Measurements from ENCODE around the gene LKAAEAR1. TPM values are rescaled to one million over a fixed set of nuclear protein-coding genes. Genes with fewer than 3 reads are reported as not detected.

Gene LKAAEAR1
- total RNA-seq, 3 donors from 2014 or later: 0.64 TPM; not detected in 2

- no peak overlapping the region for H3K27ac ChIP-seq
- DNase-seq (ENCODE audit: low spot score in 2 of 2): no peak
- intact Hi-C loops (cut with DNase I; ENCODE audit: low total_unique reads): no loop called here
- TF ChIP-seq CTCF (IDR thresholded peaks at IDR 0.05) (no peak), POLR2AphosphoS5 (IDR thresholded peaks at IDR 0.05) (no peak), POLR2A (IDR thresholded peaks at IDR 0.05) (no peak)
- H3K27me3 ChIP-seq: no peaks in the 10 kb centered on the region
- H3K36me3 ChIP-seq: no peaks in the 10 kb centered on the region
- H3K4me1 ChIP-seq: peaks cover 0 to 11% of the 10 kb centered on the region in 2 donors
- no peak overlapping the region for H3K4me3 ChIP-seq
- no peaks in the 10 kb centered on the region for H3K9me3 ChIP-seq
Observed at GRCh38 chr20:64068386-64069208, 15.6 kb downstream of the LKAAEAR1 start.

GRCh38 chr20:64067733-64068307, 16.4 kb downstream of the LKAAEAR1 start:
- H3K4me3 ChIP-seq: no peak overlapping the region
- DNase-seq (ENCODE audit: low spot score in 2 of 2): no peak
- H3K9me3 ChIP-seq: no peaks in the 10 kb centered on the region
- no peaks in the 10 kb centered on the region for H3K27me3 ChIP-seq
- peaks cover 0 to 11% of the 10 kb centered on the region in 2 donors for H3K4me1 ChIP-seq
- intact Hi-C loops (cut with DNase I; ENCODE audit: low total_unique reads): no loop called here
- TF ChIP-seq POLR2AphosphoS5 (IDR thresholded peaks at IDR 0.05): no peak
- no peak for TF ChIP-seq CTCF (IDR thresholded peaks at IDR 0.05)
- TF ChIP-seq POLR2A (IDR thresholded peaks at IDR 0.05): no peak
- no peaks in the 10 kb centered on the region for H3K36me3 ChIP-seq
- H3K27ac ChIP-seq: no peak overlapping the region

GRCh38 chr20:64067005-64067632, 17.1 kb downstream of the LKAAEAR1 start:
- intact Hi-C loops (cut with DNase I; ENCODE audit: low total_unique reads): no loop called here
- no peak overlapping the region for H3K4me3 ChIP-seq
- DNase-seq (ENCODE audit: low spot score in 2 of 2): no peak
- H3K4me1 ChIP-seq: peaks cover 5 to 15% of the 10 kb centered on the region in 2 donors
- no peak overlapping the region for H3K27ac ChIP-seq
- no peaks in the 10 kb centered on the region for H3K9me3 ChIP-seq
- no peaks in the 10 kb centered on the region for H3K27me3 ChIP-seq
- no peaks in the 10 kb centered on the region for H3K36me3 ChIP-seq
- TF ChIP-seq POLR2AphosphoS5 (IDR thresholded peaks at IDR 0.05) (no peak), CTCF (IDR thresholded peaks at IDR 0.05) (no peak), POLR2A (IDR thresholded peaks at IDR 0.05) (no peak)

GRCh38 chr20:64065974-64066343, 18.2 kb downstream of the LKAAEAR1 start:
- no peak for TF ChIP-seq POLR2A (IDR thresholded peaks at IDR 0.05)
- no peak for TF ChIP-seq POLR2AphosphoS5 (IDR thresholded peaks at IDR 0.05)
- no peak for TF ChIP-seq CTCF (IDR thresholded peaks at IDR 0.05)
- intact Hi-C loops (cut with DNase I; ENCODE audit: low total_unique reads): no loop called here

More at GRCh38 chr20:64065974-64066343, 18.2 kb downstream of the LKAAEAR1 start:
- Histone ChIP-seq H3K27me3 (no peaks in the 10 kb centered on the region), H3K27ac (no peak overlapping the region), H3K36me3 (no peaks in the 10 kb centered on the region), H3K9me3 (no peaks in the 10 kb centered on the region), H3K4me1 (peaks cover 6 to 15% of the 10 kb centered on the region in 2 donors), H3K4me3 (no peak overlapping the region)
- no peak for DNase-seq (ENCODE audit: low spot score in 2 of 2)

Measured in breast epithelium (tissue), 4 donors.